Anterior cingulate cortex (tissue), 58 donors: ENCODE data around the gene DDI2.
"Not testable (repeated sequence)": the region's sequence is repeated elsewhere in the genome, so short reads cannot be mapped to it uniquely, and the experiment has no call there.

Source experiments
- DNase-seq, 58 donors: peaks; one replicate each; lab custom pipeline; 2025; lab: John Stamatoyannopoulos, UW

Gene DDI2

GRCh38 chr1:15617173-15618076 lies at the start of gene DDI2:
Gene DDI2 (plus strand): TSS chr1:15617458. CDS start chr1:15617671, 213 bp downstream.
- peak; percentile 45 to 97 (median 93) for DNase-seq

GRCh38 chr1:15568387-15569073 lies 48.7 kb upstream of the DDI2 start:
- no peak for DNase-seq

- DNase-seq = no peak
These were observed 46.4 kb upstream of the DDI2 start for GRCh38 chr1:15570861-15571260.

GRCh38 chr1:15571266-15571665 lies 46.0 kb upstream of the DDI2 start:
- DNase-seq = no peak

- peak in 15 of 58 donors; percentile 11 to 32 (median 21) for DNase-seq
These were observed 43.8 kb upstream of the DDI2 start for GRCh38 chr1:15573477-15573876.

- DNase-seq = peak in 12 of 58 donors; percentile 3 to 33 (median 15)
These were observed 42.5 kb upstream of the DDI2 start for GRCh38 chr1:15574741-15575140.

GRCh38 chr1:15575549-15576150 lies 41.6 kb upstream of the DDI2 start:
- DNase-seq = no peak

GRCh38 chr1:15577691-15578090 lies 39.6 kb upstream of the DDI2 start:
- DNase-seq = peak in 3 of 58 donors; percentile 10 to 13 (median 13)

- DNase-seq = peak in 23 of 58 donors; percentile 10 to 73 (median 42)
These were observed 38.2 kb upstream of the DDI2 start for GRCh38 chr1:15578921-15579682.

GRCh38 chr1:15579683-15580047 lies 37.6 kb upstream of the DDI2 start:
- DNase-seq = no peak

- no peak for DNase-seq
These were observed 34.1 kb upstream of the DDI2 start for GRCh38 chr1:15583016-15583706.

GRCh38 chr1:15584489-15585363 lies 32.5 kb upstream of the DDI2 start, which contains the start of gene AGMAT:
Gene AGMAT (minus strand): TSS chr1:15585051. CDS start chr1:15584967, 84 bp downstream.
- no peak for DNase-seq

- no peak for DNase-seq
These were observed 25.0 kb upstream of the DDI2 start for GRCh38 chr1:15592285-15592684.

GRCh38 chr1:15595809-15596617 lies 21.2 kb upstream of the DDI2 start:
- DNase-seq = no peak

GRCh38 chr1:15598436-15598835 lies 18.8 kb upstream of the DDI2 start:
- no peak for DNase-seq

- peak; percentile 87 to 98 (median 94) for DNase-seq
These were observed 13.9 kb upstream of the DDI2 start for GRCh38 chr1:15603050-15603965.

- DNase-seq = not testable (repeated sequence)
These were observed 13.3 kb upstream of the DDI2 start for GRCh38 chr1:15603966-15604282.
